Measurements from ENCODE around the gene ECE1.
"Not testable (repeated sequence)": the region's sequence is repeated elsewhere in the genome, so short reads cannot be mapped to it uniquely, and the experiment has no call there.

ECE1 gene

DNA sequence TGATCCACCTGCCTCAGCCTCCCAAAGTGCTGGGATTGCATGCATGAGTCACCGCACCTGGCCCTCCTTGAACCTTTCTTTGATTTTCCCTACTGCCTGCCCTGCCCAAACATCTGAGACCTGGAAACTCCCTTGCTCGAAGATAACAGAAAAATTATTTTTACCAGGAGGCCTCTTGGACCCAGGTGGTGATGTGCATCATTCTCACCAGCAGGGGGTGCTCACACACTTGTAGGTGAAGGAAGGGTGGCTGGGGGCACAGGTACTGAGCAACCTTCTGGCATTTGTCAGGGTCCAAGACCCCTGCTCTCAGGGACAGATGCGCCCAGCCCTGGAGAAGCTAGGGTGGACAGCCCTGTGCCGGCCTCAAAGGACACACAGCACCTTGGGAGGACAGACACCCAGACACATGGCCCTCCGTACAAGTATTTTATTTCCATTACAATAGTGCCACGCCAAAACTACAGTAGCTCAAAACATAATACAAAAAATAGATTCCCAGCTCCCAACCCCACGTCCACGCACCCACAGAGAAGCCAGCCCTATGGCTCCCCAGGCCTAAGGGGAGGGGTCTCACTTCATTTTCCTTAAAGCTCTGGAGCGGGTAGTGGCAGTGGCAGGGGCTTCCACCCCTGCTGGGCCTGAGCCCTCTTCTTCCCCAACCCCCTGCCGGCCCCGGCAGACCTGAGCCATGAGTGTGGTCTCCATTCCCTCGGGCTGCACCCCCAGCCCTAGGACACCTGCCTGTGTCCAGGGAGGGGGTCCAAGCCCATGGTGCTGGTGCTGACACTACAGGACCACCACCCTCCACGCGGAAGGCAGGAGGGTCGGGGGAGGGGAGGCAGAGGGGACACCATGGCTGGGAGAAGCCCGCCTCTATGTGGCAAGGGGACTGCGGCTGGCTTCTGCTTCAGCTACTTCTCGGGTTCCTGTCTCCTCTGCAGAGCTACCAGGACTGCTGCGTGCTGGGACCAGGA is 73.1 kb downstream of the ECE1 start:
- no peak for DNase-seq

DNA sequence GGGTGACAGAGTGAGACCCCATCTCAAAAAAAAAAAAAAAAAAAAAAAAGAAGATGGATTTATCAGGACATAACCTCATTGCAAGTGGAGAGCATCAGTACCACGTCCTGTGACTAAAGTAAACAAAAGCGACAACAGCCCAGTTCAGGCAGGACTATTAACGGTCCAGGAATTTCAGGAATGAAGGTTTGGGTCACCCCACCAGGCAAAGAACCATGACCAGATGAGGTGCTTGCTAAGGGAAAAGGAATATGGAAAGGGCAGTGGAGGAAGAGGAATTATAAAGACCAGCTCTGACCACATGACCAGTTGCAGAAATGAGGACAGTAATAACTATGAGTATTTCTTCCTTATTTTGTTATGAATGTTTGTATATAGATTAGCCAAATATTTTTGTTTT is 78.1 kb downstream of the ECE1 start:
- no peak for DNase-seq

DNA sequence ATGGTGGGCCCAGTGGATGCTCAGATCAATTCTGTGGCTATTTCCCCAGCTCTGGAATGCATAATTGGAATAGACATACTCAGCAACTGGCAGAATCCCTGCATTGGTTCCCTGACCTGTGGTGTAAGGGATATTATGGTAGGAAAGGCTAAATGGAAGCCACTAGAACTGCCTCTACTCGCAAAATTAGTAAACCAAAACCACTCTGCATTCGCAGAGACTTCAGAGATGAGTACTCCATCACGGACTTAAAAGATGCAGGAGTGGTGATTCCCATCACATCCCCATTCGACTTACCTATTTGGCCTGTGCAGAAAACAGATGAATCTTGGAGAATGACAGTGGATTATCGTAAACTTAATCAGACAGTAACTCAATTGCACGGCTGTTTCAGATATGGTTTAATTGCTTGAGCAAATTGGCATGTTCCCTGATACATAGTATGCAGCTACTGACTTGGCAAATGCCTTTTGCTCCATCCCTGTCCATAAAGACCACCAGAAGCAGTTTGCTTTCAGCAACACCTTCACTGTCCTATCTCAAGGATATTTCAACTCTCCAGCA is 82.0 kb downstream of the ECE1 start:
- DNase-seq = not testable (repeated sequence)

DNA sequence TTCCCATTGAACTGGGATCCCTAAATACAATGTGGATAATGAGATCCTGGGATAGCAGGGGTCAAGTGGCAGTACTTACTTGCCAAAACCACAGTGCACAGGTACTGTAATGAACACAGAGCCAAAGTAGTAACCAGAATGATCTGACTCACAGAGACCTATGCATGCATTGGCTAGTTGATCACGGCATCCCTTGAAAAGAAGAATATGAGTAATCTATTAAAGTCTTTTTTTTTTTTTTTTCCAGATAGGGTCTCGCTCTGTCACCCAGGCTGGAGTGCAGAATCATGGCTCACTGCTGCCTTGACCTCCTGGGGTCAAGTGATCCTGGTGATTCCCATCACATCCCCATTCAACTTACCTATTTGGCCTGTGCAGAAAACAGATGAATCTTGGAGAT is 84.1 kb downstream of the ECE1 start:
- no peak for DNase-seq

DNA sequence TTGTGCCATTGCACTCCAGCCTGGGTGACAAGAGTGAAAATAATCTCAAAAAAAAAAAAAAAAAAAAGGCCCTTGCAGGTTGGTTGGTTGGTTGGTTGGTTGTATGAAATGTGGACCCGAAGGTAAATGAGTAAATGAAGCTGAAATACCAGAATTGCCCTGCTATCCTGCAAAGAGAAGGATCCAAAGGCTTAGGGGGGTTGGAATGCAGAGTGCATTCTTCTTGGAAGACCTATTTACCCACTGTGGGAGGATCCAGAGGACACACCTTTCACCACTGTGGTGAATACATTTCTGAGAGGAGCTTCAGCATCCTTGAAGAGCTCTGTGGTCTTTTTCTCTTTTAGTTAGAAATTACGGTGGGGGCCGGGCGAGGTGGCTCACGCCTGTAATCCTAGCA is 84.8 kb downstream of the ECE1 start:
- no peak for DNase-seq

DNA sequence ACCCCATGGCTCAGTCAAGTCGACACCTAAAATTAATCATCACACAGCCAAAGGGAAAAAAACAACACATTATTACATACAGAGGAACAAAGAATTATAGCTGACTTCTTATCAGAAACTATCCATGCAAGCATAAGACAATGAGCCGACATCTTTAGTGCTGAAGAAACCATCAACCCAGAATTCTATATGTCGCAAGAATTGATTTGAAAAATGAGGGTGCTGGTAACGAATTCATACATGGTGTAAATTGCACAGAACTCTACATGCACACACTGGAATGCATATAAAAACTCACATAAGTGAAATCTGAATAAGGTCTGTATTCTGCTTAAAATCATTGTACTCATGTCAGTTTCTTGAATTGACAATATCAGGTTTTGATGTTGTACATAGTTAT is 88.6 kb downstream of the ECE1 start:
- no peak for DNase-seq

DNA sequence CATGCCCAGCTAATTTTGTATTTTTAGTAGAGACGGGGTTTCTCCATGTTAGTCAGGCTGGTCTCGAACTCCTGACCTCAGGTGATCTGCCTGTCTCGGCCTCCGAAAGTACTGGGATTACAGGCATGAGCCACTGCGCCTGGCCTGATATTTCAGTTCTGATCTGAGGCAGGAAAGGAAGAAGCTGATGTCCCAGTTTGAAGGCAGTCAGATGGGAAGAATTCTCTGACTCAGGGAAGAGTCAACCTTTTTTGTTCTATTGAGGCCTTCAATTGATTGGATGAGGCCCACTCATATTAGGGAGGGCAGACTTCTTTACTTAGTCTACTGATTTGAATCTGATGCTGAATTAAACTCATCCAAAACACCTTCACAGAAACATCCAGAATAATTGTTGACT is 89.0 kb downstream of the ECE1 start:
- not testable (repeated sequence) for DNase-seq

DNA sequence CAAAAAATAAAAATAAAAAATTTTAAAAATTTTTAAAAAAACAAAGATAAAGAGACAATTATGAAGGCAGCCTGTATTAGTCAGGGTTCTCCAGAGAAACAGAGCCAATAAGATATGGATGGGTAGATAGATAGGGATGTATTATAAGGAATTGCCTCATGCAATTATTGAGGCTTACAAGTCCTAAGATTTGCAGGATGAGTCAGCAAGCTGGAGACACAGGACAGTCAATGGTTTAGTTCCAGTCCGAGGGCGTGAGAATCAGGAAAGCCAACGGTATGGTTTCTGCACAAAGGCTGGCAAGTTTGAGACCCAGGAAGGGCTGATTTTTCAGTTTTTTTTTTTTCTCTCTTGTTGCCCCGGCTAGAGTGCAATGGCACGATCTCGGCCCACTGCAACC is 89.5 kb downstream of the ECE1 start:
- DNase-seq = no peak

DNA sequence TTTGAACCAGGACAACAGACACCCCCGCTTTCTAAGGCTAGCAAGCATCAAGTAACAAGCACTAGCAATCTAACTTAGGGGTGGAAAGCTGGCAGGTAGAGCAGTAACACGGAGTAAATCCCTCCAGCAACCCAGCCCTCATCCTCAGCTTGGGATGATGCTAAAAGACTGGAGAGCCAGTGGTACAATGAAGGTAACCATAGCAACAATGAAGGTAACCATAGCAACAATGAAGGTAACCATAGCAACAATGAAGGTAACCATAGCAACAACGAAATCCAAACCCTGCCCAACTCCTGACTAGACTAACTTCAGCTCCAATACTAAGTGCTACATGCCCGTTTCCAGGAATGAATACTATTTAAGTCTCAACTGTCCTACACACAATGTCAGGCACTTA is 91.3 kb downstream of the ECE1 start:
- no peak for DNase-seq

DNA sequence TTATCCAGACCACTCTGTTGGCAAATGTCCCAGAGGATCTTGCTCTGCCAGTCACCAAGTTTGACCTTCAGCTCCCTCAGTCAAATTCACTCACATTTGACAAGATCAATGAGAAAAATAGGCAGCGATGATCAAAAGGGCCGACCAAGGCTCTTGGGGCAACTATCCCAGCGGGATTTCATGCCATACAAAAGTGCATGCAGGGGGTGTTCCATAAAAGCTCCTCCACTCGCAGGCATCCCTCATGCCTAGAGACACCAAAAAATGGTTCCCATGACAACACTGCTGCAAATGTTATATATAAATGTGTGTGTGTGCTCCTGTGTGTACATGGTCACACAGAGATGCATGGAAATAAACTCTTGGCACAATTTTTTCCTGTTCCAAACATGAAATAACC is 97.4 kb downstream of the ECE1 start:
- DNase-seq = no peak

DNA sequence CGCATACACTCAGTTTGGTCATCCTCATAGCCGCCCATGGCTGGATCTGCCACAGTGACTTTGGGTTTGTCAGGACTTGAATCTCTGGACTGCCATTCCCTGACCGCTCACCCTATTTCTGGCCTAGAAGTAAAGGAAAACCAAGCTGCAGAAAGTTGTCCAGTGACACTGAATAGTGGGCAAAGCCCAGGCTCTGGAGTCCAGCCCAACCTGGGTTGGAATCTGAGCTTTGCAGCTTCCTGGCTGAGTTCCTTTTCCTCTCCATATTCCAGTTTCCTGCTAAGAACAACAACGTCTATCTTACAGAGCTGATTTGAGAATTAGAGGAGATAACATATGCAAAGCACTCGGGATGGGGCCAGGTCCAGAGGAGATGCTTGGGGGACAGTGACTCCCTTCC is 98.0 kb downstream of the ECE1 start:
- no peak for DNase-seq

DNA sequence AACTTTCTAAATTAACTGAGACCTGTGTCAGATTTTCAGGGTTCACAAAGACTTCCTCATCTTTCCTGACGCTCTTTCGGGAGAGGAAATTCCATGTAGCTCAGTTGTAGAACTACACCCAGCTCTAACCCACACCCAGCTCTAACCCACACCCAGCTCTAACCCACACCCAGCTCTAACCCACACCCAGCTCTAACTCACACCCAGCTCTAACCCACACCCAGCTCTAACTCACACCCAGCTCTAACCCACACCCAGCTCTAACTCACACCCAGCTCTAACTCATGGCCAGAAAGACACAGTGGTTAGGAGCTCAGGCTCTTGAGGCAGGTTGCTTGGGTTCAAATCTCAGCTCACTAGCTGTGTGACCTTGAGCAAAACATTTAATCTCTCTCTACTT is 99.5 kb downstream of the ECE1 start:
- DNase-seq = not testable (repeated sequence)

DNA sequence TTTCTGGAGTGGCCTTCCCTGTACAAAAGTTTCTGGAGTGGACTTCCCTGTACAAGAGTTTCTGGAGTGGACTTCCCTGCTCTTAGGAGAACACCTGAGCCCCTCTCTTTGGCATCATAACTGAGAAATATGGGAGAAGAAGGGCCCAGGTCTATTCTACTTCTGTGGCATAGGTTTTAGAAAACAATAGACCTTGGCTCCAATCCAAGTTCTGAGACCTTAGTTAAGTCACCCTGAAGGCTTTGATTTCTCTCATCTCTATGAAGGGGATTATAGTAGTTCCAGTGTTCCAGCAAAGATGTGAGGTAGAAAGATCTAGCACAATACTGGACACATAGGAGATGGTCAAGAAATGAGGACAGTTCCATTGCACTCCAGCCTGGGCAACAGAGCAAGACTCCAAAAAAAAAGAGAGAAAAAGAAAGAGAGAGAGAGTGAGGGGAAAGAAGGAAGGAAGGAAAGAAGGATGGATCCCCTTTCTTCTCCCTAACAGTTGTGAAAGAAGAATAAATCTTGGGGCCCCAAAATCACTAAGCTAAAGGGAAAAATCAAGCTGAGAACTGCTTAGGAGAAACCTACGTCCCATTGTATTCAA is 100.3 kb downstream of the ECE1 start:
- DNase-seq = no peak

DNA sequence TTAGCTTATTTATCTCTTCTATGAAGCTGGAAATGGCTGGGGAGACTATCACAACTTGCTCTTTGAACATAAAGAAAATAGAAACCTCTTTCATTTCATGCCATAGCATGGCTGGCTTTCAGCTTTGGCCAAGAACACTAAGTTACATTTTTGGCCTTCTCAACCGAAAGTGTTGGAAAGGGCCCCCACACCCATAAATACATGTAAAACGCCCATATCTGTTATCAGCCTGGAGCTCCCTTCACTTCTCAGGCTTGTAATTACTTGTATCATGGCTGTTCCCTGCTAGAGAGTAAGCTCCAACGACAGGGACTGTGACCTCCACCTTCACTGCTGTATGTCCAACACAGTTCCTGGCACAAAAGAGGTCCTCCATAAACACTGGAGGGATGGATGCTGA is 100.8 kb downstream of the ECE1 start:
- DNase-seq = no peak

DNA sequence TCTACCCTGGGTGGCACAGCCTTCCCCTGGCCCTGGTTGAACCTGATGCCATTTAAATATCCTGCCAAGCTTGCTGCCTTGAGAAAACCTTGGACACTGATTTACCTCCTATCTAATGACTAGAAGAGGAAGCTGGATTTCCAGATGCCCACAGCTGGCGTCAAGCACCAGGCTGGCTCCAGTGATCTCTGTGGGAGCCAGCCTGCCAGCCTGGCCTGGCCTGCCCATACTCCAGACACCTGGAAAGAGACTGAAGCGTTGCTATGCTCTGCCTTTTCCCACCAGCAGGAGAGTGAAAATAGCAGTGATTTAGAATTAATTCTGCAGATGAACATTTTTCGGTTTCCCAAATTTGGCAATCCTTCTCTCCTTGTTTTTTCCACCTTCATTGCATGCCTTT is 102.0 kb downstream of the ECE1 start:
- no peak for DNase-seq

DNA sequence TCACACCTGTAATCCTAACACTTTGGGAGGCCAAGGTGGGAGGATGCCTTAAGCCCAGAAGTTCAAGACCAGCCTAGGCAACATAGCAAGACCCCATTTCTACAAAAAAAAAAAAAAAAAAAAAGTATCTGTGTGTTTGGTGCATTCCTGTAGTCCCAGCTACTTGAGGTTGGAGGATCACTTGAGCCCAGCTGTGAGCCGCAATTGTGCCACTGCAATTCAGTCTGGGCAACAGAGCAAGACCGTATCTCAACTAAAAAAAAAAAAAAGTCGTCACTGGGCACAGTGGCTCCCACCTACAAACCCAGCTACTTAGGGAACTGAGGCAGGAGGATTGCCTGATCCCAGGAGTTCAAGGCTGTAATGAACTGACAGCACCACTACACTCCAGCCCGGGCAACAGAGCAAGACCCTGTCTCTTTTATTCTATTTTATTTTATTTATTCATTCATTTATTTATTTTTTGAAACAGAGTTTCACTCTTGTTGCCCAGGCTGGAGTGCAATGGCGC is 105.0 kb downstream of the ECE1 start:
- DNase-seq = no peak

DNA sequence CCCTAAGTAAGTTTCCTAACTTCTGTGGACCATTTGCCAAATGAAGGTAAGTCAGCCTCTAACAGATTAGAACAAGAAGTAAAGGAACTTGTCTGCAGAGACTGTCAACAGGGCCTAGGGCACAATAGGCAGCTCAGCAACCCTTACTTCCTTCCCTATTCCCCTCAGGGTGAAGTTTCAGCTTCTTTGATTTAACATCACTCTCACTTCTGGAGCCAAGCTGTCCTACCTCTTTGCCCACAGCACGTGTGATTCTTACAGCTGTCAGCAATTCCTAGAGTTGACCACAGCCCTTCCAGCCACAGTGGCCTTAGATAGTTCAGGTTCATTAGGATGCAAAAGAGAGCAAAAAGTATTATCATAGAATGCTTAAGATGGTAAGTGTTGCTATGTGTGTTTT is 106.0 kb downstream of the ECE1 start:
- DNase-seq = no peak

DNA sequence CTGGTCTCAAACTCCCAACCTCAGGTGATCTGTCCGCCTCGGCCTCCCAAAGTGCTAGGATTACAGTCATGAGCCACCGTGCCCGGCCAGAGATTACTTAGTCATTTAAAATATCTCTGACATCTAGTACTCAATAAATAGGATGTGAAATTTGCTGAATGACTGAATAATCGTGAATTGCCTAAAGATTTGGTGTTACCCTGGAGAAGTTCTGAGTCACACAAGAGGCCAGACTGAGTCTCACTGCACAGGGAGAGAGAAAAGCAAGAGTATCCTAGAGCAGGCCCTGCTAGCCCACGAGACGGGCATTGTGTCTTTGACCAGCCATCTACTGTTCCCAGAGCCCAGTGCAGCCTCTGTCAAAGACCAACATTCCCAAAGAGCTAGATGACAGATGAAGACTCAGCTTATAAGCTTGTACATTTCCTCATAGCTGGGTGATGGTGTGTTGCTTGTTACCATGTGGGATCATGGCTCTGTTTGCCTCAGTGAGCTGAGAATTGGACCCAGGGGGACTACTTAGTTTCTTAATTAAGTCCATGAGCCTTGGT is 108.0 kb downstream of the ECE1 start:
- DNase-seq = no peak

DNA sequence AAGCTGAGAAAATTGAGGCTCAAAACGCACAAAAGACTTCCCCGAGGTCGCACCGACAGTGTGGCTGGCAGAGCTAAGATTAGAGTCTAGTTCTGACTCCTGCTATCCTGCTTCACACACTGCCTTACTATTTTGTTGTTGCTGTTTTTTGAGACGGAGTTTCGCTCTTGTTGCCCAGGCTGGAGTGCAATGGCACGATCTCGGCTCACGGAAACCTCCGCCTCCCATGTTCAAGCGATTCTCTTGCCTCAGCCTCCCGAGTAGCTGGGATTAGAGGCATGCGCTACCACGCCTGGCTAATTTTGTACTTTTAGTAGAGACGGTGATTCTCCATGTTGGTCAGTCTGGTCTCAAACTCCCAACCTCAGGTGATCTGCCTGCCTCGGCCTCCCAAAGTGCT is 112.0 kb downstream of the ECE1 start:
- not testable (repeated sequence) for DNase-seq

DNA sequence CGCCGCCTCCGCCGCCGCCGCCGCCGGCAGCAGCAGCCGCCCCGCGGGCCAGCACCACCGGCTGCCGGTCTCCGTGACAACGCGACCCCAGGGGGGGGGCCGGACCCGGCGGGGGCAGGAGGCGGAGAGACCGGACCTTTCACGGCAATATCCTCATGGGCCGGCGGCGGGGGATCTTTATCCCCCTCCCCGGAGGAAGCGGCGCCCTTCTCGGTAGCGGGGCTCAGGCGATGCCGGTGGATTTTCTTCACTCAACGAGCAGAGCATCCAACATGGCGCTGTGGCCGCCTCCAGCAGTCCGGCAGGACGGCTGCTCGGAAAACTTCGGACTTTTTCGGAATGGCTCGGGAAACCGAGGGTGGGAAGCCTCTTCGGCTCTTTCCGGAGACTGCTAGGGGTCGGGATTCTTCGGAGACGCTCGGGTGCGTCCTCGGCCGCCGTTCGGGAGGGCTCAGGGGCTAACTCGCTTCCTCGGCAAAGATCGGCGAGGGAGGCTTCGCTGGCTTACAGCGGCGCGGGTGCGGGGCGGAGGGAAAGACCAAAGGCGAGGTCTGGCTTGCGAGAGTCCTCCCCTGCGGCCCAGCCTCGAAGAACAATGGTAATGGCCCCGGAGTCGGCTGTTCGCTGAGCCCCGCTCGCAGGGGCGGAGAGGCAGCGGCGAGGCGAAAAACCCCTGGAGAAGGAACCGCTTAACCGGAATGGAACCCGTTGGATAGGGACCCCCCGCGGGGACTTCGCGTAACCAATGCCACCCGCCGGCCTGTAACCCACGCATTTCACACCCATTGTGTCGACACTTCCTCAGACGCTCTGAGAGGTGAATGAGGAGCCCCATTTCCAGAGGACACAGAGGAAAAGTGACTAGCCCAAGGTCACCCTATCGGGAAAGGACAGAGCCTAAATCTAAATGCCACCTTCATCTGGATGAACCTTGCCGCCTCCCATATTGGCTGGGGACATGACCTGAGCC is 113.4 kb downstream of the ECE1 start, which contains the start of gene EIF4G3:
Gene EIF4G3, minus strand, starts transcription at position 312 of the 970 bp plus-strand sequence. CDS start 174,155 bp downstream, outside the sequence.
- peak; percentile 85 for DNase-seq

DNA sequence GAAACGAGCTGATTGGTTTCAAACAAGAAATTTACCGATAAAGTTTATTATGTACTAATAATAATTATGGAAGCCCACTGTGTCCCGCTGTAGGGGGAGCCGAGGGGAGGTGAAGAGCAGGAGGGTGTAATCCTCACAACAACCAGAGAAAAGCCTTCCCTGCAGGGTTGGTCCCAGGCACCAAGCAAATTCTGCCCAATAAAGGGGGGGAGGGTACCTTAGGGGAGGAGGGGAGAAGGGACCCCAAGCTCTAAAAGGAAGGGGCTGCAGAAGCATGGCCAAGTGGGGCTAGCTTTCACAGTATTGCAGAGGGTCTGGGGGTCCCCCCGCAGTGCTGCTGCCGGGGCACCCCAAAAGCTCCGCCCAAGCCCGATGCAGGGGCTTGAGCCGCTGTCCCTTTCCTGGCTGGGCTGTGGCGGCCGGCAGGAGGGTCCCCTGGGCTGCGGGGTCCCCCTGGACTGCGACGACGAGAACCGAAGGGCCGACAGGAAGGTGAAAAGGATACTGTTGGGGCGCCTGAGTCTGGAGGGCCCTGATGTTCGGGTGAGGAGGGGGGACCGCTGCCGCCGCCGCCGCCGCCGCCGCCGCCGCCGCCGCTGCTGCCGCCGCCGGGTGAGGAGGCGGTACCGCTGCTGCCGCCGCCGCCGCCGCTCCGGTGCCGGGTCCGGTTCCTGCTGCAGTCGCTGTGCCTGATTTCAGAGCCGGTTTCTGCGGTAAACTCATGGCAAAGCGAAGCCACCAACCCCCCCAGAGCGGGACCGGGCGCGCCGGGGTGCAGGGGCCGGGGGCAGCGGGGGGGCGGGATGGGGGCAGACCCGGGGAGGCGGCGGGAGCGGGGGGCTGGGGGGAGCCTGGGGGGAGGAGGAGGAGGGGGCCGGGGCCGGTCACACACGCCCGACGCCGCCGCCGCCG is 114.3 kb downstream of the ECE1 start:
- DNase-seq = peak; percentile 19

Data from NCI-H748 treated with DMSO at 0.1 percent for 48 hours (cell line).